Measurements from ENCODE around the gene PTPRN2.

Gene PTPRN2

GRCh38 chr7:158561659-158562058 lies 26.0 kb downstream of the PTPRN2 start:
- no peak for DNase-seq
- in situ Hi-C loops (cut with HindIII; ENCODE audit: low pct_ligation_motif_present, low pct_unique_long_range_greater_than_20kb, low sequenced_read_pairs), result no loop called here

GRCh38 chr7:158560386-158560785 lies 27.2 kb downstream of the PTPRN2 start:
- DNase-seq, result no peak
- in situ Hi-C loops (cut with HindIII; ENCODE audit: low pct_ligation_motif_present, low pct_unique_long_range_greater_than_20kb, low sequenced_read_pairs), result no loop called here

- DNase-seq, result no peak
- in situ Hi-C loops (cut with HindIII; ENCODE audit: low pct_ligation_motif_present, low pct_unique_long_range_greater_than_20kb, low sequenced_read_pairs), result no loop called here
Observed at GRCh38 chr7:158559356-158559755, 28.3 kb downstream of the PTPRN2 start.

- in situ Hi-C loops (cut with HindIII; ENCODE audit: low pct_ligation_motif_present, low pct_unique_long_range_greater_than_20kb, low sequenced_read_pairs), result no loop called here
- DNase-seq, result no peak
Observed at GRCh38 chr7:158558816-158559215, 28.8 kb downstream of the PTPRN2 start.

- in situ Hi-C loops (cut with HindIII; ENCODE audit: low pct_ligation_motif_present, low pct_unique_long_range_greater_than_20kb, low sequenced_read_pairs), result no loop called here
- no peak for DNase-seq
Observed at GRCh38 chr7:158557441-158557755, 30.2 kb downstream of the PTPRN2 start.

- in situ Hi-C loops (cut with HindIII; ENCODE audit: low pct_ligation_motif_present, low pct_unique_long_range_greater_than_20kb, low sequenced_read_pairs), result no loop called here
- no peak for DNase-seq
Observed at GRCh38 chr7:158556721-158557440, 30.7 kb downstream of the PTPRN2 start.

GRCh38 chr7:158555034-158555520 lies 32.5 kb downstream of the PTPRN2 start:
- in situ Hi-C loops (cut with HindIII; ENCODE audit: low pct_ligation_motif_present, low pct_unique_long_range_greater_than_20kb, low sequenced_read_pairs), result no loop called here

GRCh38 chr7:158550886-158551452 lies 36.7 kb downstream of the PTPRN2 start:
- DNase-seq, result no peak
- in situ Hi-C loops (cut with HindIII; ENCODE audit: low pct_ligation_motif_present, low pct_unique_long_range_greater_than_20kb, low sequenced_read_pairs), result no loop called here

More at GRCh38 chr7:158555034-158555520, 32.5 kb downstream of the PTPRN2 start:
- no peak for DNase-seq

- DNase-seq, result no peak
- in situ Hi-C loops (cut with HindIII; ENCODE audit: low pct_ligation_motif_present, low pct_unique_long_range_greater_than_20kb, low sequenced_read_pairs), result no loop called here
Observed at GRCh38 chr7:158550394-158550700, 37.3 kb downstream of the PTPRN2 start.

- in situ Hi-C loops (cut with HindIII; ENCODE audit: low pct_ligation_motif_present, low pct_unique_long_range_greater_than_20kb, low sequenced_read_pairs), result no loop called here
- no peak for DNase-seq
Observed at GRCh38 chr7:158549616-158550393, 37.8 kb downstream of the PTPRN2 start.

- in situ Hi-C loops (cut with HindIII; ENCODE audit: low pct_ligation_motif_present, low pct_unique_long_range_greater_than_20kb, low sequenced_read_pairs), result no loop called here
- DNase-seq, result no peak
Observed at GRCh38 chr7:158549176-158549615, 38.4 kb downstream of the PTPRN2 start.

GRCh38 chr7:158548726-158549125 lies 38.9 kb downstream of the PTPRN2 start:
- in situ Hi-C loops (cut with HindIII; ENCODE audit: low pct_ligation_motif_present, low pct_unique_long_range_greater_than_20kb, low sequenced_read_pairs), result no loop called here
- no peak for DNase-seq

- in situ Hi-C loops (cut with HindIII; ENCODE audit: low pct_ligation_motif_present, low pct_unique_long_range_greater_than_20kb, low sequenced_read_pairs), result no loop called here
- no peak for DNase-seq
Observed at GRCh38 chr7:158547817-158548216, 39.8 kb downstream of the PTPRN2 start.

- in situ Hi-C loops (cut with HindIII; ENCODE audit: low pct_ligation_motif_present, low pct_unique_long_range_greater_than_20kb, low sequenced_read_pairs), result no loop called here
- DNase-seq, result no peak
Observed at GRCh38 chr7:158546626-158547025, 41.0 kb downstream of the PTPRN2 start.

- DNase-seq, result no peak
- in situ Hi-C loops (cut with HindIII; ENCODE audit: low pct_ligation_motif_present, low pct_unique_long_range_greater_than_20kb, low sequenced_read_pairs), result no loop called here
Observed at GRCh38 chr7:158546214-158546613, 41.4 kb downstream of the PTPRN2 start.

GRCh38 chr7:158544708-158545107 lies 42.9 kb downstream of the PTPRN2 start:
- in situ Hi-C loops (cut with HindIII; ENCODE audit: low pct_ligation_motif_present, low pct_unique_long_range_greater_than_20kb, low sequenced_read_pairs), result no loop called here
- DNase-seq, result no peak

GRCh38 chr7:158543840-158544239 lies 43.8 kb downstream of the PTPRN2 start:
- DNase-seq, result no peak
- in situ Hi-C loops (cut with HindIII; ENCODE audit: low pct_ligation_motif_present, low pct_unique_long_range_greater_than_20kb, low sequenced_read_pairs), result no loop called here

- in situ Hi-C loops (cut with HindIII; ENCODE audit: low pct_ligation_motif_present, low pct_unique_long_range_greater_than_20kb, low sequenced_read_pairs), result no loop called here
- DNase-seq, result no peak
Observed at GRCh38 chr7:158542651-158543566, 44.7 kb downstream of the PTPRN2 start.

Measured in ACHN (cell line).